KMS-11 (cell line): ENCODE results near the gene TACR1.

Experiments used
- H2AFZ ChIP-seq: fragments of 200-600 bp; sonication (generic); 2 replicates; pipeline ENCODE4 v1.6.1; 2016; ENCODE audit warnings: antibody characterized with exemption, mixed run types, low read depth
- H3K27ac ChIP-seq: fragments of 200-600 bp; sonication (generic); 2 replicates; pipeline ENCODE4 v1.6.1; 2016; ENCODE audit warnings: mild to moderate bottlenecking, mixed run types
- H3K27me3 ChIP-seq: fragments of 200-600 bp; sonication (generic); 2 replicates; pipeline ENCODE4 v1.6.1; 2017; ENCODE audit warnings: mild to moderate bottlenecking, low read depth, mixed run types, moderate library complexity; ENCODE audit not compliant: insufficient read depth
- H3K36me3 ChIP-seq: fragments of 200-600 bp; sonication (generic); 2 replicates; pipeline ENCODE4 v1.6.1; 2017; ENCODE audit warnings: mild to moderate bottlenecking, mixed run types; ENCODE audit not compliant: insufficient read depth
- H3K4me1 ChIP-seq: fragments of 200-600 bp; sonication (generic); 2 replicates; pipeline ENCODE4 v1.6.1; 2016; ENCODE audit warnings: mild to moderate bottlenecking, low read depth, mixed run types; ENCODE audit not compliant: poor library complexity, severe bottlenecking
- H3K4me2 ChIP-seq: fragments of 200-600 bp; sonication (generic); 2 replicates; pipeline ENCODE4 v1.7.0; 2016; ENCODE audit warnings: mild to moderate bottlenecking, mixed run types
- H3K4me3 ChIP-seq: fragments of 200-600 bp; sonication (generic); IDR thresholded peaks from 2 replicates; pipeline ENCODE4 v1.6.1; 2017; ENCODE audit warnings: low read depth, low read length, mixed read lengths; ENCODE audit not compliant: insufficient read depth
- H3K79me2 ChIP-seq: fragments of 200-600 bp; sonication (generic); 2 replicates; pipeline ENCODE4 v1.6.1; 2016; ENCODE audit warnings: low read depth, mixed run types; ENCODE audit not compliant: insufficient read depth
- H3K9ac ChIP-seq: fragments of 200-600 bp; sonication (generic); 2 replicates; pipeline ENCODE4 v1.6.1; 2016; ENCODE audit warnings: mild to moderate bottlenecking, mixed run types
- H4K20me1 ChIP-seq: fragments of 200-600 bp; sonication (generic); 2 replicates; pipeline ENCODE4 v1.6.1; 2016; ENCODE audit warnings: mild to moderate bottlenecking, mixed run types; ENCODE audit not compliant: insufficient read depth
- CTCF ChIP-seq: fragments of 200-600 bp; sonication (generic); conservative IDR thresholded peaks from 2 replicates; pipeline ENCODE4 v1.6.1; 2017; ENCODE audit warnings: low read depth, mild to moderate bottlenecking, antibody characterized with exemption, low read length, moderate library complexity, mixed read lengths

Gene TACR1

GRCh38 chr2:75025633-75026380, 173.5 kb downstream of the TACR1 start:
- no peak overlapping the region for H3K27ac ChIP-seq
- H3K9ac ChIP-seq = no peak overlapping the region
- H3K4me3 ChIP-seq = no peak overlapping the region
- no peaks in the 10 kb centered on the region for H3K36me3 ChIP-seq
- TF ChIP-seq CTCF = no peak
- H3K79me2 ChIP-seq = no peaks in the 10 kb centered on the region
- H4K20me1 ChIP-seq = no peaks in the 10 kb centered on the region
- H3K27me3 ChIP-seq = no peaks in the 10 kb centered on the region
- H3K4me2 ChIP-seq = no peak overlapping the region
- no peak overlapping the region for H2AFZ ChIP-seq
- H3K4me1 ChIP-seq = peaks cover 8% of the 10 kb centered on the region

GRCh38 chr2:75025216-75025615, 174.1 kb downstream of the TACR1 start:
- H3K27me3 ChIP-seq = no peaks in the 10 kb centered on the region
- no peaks in the 10 kb centered on the region for H3K79me2 ChIP-seq
- no peak overlapping the region for H2AFZ ChIP-seq
- H3K36me3 ChIP-seq = no peaks in the 10 kb centered on the region
- H3K27ac ChIP-seq = no peak overlapping the region
- peaks cover 2% of the 10 kb centered on the region for H3K4me1 ChIP-seq
- no peak overlapping the region for H3K9ac ChIP-seq
- no peak overlapping the region for H3K4me3 ChIP-seq
- TF ChIP-seq CTCF = no peak
- H3K4me2 ChIP-seq = no peak overlapping the region
- no peaks in the 10 kb centered on the region for H4K20me1 ChIP-seq

GRCh38 chr2:75023666-75024455, 175.5 kb downstream of the TACR1 start:
- Histone ChIP-seq H4K20me1 (no peaks in the 10 kb centered on the region), H3K36me3 (no peaks in the 10 kb centered on the region), H3K4me1 (no peaks in the 10 kb centered on the region), H3K27me3 (no peaks in the 10 kb centered on the region), H3K4me2 (no peak overlapping the region), H2AFZ (no peak overlapping the region), H3K79me2 (no peaks in the 10 kb centered on the region), H3K9ac (no peak overlapping the region), H3K4me3 (no peak overlapping the region), H3K27ac (no peak overlapping the region)
- TF ChIP-seq CTCF = no peak

DNA sequence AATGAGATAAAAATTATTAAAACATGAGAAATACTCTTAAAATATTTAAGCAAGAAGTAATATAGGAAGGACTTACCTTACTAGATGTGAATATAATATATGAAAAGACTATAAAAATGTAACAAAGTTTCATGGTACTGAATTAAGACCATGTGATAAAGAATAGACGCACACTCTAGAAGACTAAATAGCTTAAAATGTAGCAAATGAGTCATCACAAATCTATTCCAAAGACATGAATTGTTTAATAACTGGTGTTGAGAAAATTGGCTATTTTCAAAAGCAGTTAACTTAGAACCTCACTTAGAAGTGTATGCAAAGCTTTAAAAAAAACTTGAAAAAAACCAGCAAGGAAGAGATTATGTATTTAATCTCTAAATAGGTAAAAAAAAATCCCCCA, 176.8 kb downstream of the TACR1 start:
- Histone ChIP-seq H3K27me3 (no peaks in the 10 kb centered on the region), H3K36me3 (no peaks in the 10 kb centered on the region), H2AFZ (no peak overlapping the region), H3K79me2 (no peaks in the 10 kb centered on the region), H3K27ac (no peak overlapping the region), H3K4me2 (no peak overlapping the region), H3K4me1 (no peaks in the 10 kb centered on the region), H3K4me3 (no peak overlapping the region), H4K20me1 (no peaks in the 10 kb centered on the region), H3K9ac (no peak overlapping the region)
- TF ChIP-seq CTCF = no peak
